GM23338 (cell line): Measurements from ENCODE around the gene NUPR1. TPM values are rescaled to one million over a fixed set of nuclear protein-coding genes. Genes with fewer than 3 reads are reported as not detected.
A peak's percentile ranks its signal among the peaks of the same experiment; 100 is the strongest.

Experiments used
- ATAC-seq: fragments of 200-7000 bp; cut with Tn5 transposase; 3 replicates; pipeline ENCODE4 v1.9.1; 2020
- DNase-seq: peaks from one replicate; pipeline ENCODE4 v3.0.0-alpha.2; 2015; ENCODE audit warnings: low spot score
- H2AFZ ChIP-seq: fragments of 200-600 bp; sonication (generic); 2 replicates; pipeline ENCODE4 v1.8.0; 2016; ENCODE audit warnings: antibody characterized with exemption, mild to moderate bottlenecking, moderate library complexity
- H3F3A ChIP-seq: fragments of 200-600 bp; sonication (generic); replicated peaks from 2 replicates; pipeline ENCODE4 v1.8.0; 2017; ENCODE audit warnings: antibody characterized with exemption, mixed run types, low read depth
- H3K27ac ChIP-seq: fragments of 200-600 bp; sonication (generic); 2 replicates; pipeline ENCODE4 v1.6.1; 2016; ENCODE audit warnings: low read depth
- H3K27me3 ChIP-seq: fragments of 200-600 bp; sonication (generic); 2 replicates; pipeline ENCODE4 v1.8.0; 2016; ENCODE audit warnings: mild to moderate bottlenecking, mixed run types, moderate library complexity; ENCODE audit not compliant: insufficient read depth
- H3K36me3 ChIP-seq: fragments of 200-600 bp; sonication (generic); 2 replicates; pipeline ENCODE4 v1.8.0; 2016; ENCODE audit warnings: mild to moderate bottlenecking; ENCODE audit not compliant: insufficient read depth
- H3K4me1 ChIP-seq: fragments of 200-600 bp; sonication (generic); 2 replicates; pipeline ENCODE4 v1.8.0; 2016; ENCODE audit warnings: mild to moderate bottlenecking, moderate library complexity; ENCODE audit not compliant: insufficient read depth
- H3K4me2 ChIP-seq: fragments of 200-600 bp; sonication (generic); 2 replicates; pipeline ENCODE4 v1.7.1; 2017; ENCODE audit warnings: mixed run types
- H3K4me3 ChIP-seq: fragments of 200-600 bp; sonication (generic); 2 replicates; pipeline ENCODE4 v1.6.1; 2016; ENCODE audit warnings: mixed run types
- H3K79me2 ChIP-seq: fragments of 200-600 bp; sonication (generic); replicated peaks from 2 replicates; pipeline ENCODE4 v1.8.0; 2017; ENCODE audit warnings: mild to moderate bottlenecking; ENCODE audit not compliant: insufficient read depth
- H3K9me2 ChIP-seq: fragments of 200-600 bp; sonication (generic); 2 replicates; pipeline ENCODE4 v1.8.0; 2017; ENCODE audit not compliant: insufficient read depth
- H4K20me1 ChIP-seq: fragments of 200-600 bp; sonication (generic); replicated peaks from 2 replicates; pipeline ENCODE4 v1.8.0; 2017; ENCODE audit warnings: mild to moderate bottlenecking; ENCODE audit not compliant: insufficient read depth
- H3K27ac Mint-ChIP-seq: 2 replicates; pipeline ENCODE4 v1.8.0; 2020; ENCODE audit warnings: inconsistent platforms, mild to moderate bottlenecking, moderate library complexity, mixed read lengths
- H3K27me3 Mint-ChIP-seq: 3 replicates; pipeline ENCODE4 v1.8.0; 2022; ENCODE audit warnings: low read depth, mild to moderate bottlenecking, moderate library complexity, mixed read lengths, inconsistent platforms; ENCODE audit not compliant: insufficient read depth, poor library complexity
- H3K36me3 Mint-ChIP-seq: 3 replicates; pipeline ENCODE4 v1.8.0; 2021; ENCODE audit warnings: low read depth, mild to moderate bottlenecking, inconsistent platforms, moderate library complexity, mixed read lengths
- H3K4me1 Mint-ChIP-seq: 3 replicates; pipeline ENCODE4 v1.8.0; 2020; ENCODE audit warnings: mild to moderate bottlenecking, inconsistent platforms, mixed read lengths
- H3K4me3 Mint-ChIP-seq: 3 replicates; pipeline ENCODE4 v1.8.0; 2021; ENCODE audit warnings: moderate library complexity, mild to moderate bottlenecking, inconsistent platforms, mixed read lengths
- H3K9me3 Mint-ChIP-seq: 3 replicates; pipeline ENCODE4 v1.8.0; 2020; ENCODE audit warnings: moderate library complexity, mild to moderate bottlenecking, inconsistent platforms, mixed read lengths
- CREB1 ChIP-seq: fragments of 250-450 bp; sonication (Bioruptor Pico); IDR thresholded peaks from 2 replicates; pipeline ENCODE4 v1.5.0; 2020; ENCODE audit warnings: low read depth, mild to moderate bottlenecking, moderate library complexity
- CTCF ChIP-seq, 2 experiments: fragments of 200-600 bp in 1 of 2; sonication (generic) in 1 of 2; conservative IDR thresholded peaks; 2 replicates each; pipeline versions ENCODE4 v1.5.1 to v1.6.1; 2016 to 2017; ENCODE audit warnings: antibody characterized with exemption in 2 of 2, low read depth in 2 of 2, mild to moderate bottlenecking in 2 of 2, moderate library complexity in 1 of 2
- EZH2phosphoT487 ChIP-seq: fragments of 200-600 bp; sonication (generic); IDR thresholded peaks from one replicate; pipeline ENCODE4 v1.8.1; 2018; ENCODE audit warnings: antibody characterized with exemption; ENCODE audit not compliant: unreplicated experiment
- STAT1 ChIP-seq: IDR thresholded peaks from one replicate; pipeline ENCODE4 v1.6.1; 2016; ENCODE audit warnings: antibody characterized with exemption; ENCODE audit not compliant: unreplicated experiment
- ZNF114 ChIP-seq: fragments of 250-450 bp; sonication (Bioruptor Pico); IDR thresholded peaks from 2 replicates; pipeline ENCODE4 v1.5.0; 2020; ENCODE audit warnings: mild to moderate bottlenecking, moderate library complexity
- ZNF331 ChIP-seq: fragments of 250-450 bp; sonication (Bioruptor Pico); IDR thresholded peaks from 2 replicates; pipeline ENCODE4 v1.5.0; 2020; ENCODE audit warnings: low read depth, mild to moderate bottlenecking, moderate library complexity
- polyA plus RNA-seq: library from polyadenylated mRNA; unstranded; fragments of >200 nt; fragmentation: Nextera tagmentation; extraction: Ambion mirVana; gene quantifications from 2 replicates; pipeline ENCODE4 v1.2.1, GENCODE V29; 2016
- total RNA-seq: library from RNA; depleted of rRNA; stranded (reverse); fragments of >200 nt; shearing (Covaris generic); gene quantifications from 2 replicates; pipeline ENCODE4 v1.2.3, GENCODE V29; 2014
- TF ChIP-seq, protein P1 (sequence below): IDR thresholded peaks from 2 replicates; pipeline ENCODE4 v1.6.1; 2016; ENCODE audit warnings: antibody characterized with exemption
- TF ChIP-seq, protein P2 (sequence below): fragments of 250-450 bp; sonication (Bioruptor Pico); IDR thresholded peaks from 2 replicates; pipeline ENCODE4 v1.5.0; 2020; ENCODE audit warnings: mild to moderate bottlenecking, moderate library complexity

Gene NUPR1
- total and polyA plus RNA-seq, 2 experiments from 2014 or later = 0.03 to 0.48 TPM

DNA sequence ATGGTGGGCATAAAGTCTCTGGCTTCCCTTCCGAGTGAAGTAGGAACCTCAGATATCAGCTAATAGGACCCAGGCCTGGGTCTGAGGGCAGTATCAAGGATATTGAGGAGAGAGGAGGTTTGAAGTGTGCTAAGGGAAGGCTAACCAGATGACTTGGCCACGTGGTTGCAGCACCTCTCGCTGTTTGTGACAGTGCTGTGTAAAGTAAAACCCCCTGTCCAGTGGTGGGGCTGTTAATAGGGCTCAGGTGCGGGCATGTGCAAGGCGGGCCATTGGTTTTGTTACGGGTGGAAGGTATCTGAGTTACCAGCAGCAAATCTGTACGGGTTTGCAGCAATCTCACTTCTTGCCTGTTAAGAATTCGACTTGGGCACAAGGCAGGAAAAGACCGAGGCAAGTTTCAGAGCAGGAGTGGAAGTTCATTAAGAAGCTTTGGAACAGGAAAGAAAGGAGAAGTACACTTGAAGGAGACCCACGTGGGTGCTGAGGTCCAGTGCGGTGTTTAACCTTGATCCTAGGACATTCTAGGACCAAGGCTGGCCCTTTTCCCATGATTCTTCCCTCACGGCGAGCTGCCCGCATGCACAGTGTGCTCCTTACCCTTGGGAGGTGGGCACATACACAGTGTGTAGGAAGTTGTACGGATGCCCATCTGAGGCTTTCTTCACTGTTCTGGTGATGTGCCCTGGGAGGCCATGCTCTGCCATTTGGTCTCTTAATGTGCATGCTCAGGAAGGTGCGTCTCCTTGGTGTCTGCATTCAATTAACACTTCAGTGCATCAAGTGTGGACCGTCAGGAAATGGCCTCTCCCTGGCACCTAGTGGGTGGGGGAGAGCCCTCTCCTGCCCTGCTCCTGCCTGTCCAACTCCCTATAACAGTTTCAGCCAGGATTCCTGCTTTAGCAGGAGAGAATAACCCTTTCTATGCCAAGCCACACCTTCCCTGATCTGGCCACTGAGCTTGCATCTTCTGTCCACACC lies 35.3 kb upstream of the NUPR1 start (continued):
- TF ChIP-seq, protein P1, sequence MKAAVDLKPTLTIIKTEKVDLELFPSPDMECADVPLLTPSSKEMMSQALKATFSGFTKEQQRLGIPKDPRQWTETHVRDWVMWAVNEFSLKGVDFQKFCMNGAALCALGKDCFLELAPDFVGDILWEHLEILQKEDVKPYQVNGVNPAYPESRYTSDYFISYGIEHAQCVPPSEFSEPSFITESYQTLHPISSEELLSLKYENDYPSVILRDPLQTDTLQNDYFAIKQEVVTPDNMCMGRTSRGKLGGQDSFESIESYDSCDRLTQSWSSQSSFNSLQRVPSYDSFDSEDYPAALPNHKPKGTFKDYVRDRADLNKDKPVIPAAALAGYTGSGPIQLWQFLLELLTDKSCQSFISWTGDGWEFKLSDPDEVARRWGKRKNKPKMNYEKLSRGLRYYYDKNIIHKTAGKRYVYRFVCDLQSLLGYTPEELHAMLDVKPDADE = no peak
- no peak for TF ChIP-seq STAT1

- no peak overlapping the region for H3K4me2 ChIP-seq
- no peaks in the 10 kb centered on the region for H3F3A ChIP-seq
- DNase-seq (peak; percentile 45), ATAC-seq (peak; percentile 86)
- peaks cover 13% of the 10 kb centered on the region for H3K27me3 Mint-ChIP-seq
- peak overlapping the region; percentile 7; the same call in 1 of the 2 replicates for H3K27ac Mint-ChIP-seq
- no peak overlapping the region for H2AFZ ChIP-seq
- no peak overlapping the region for H3K27ac ChIP-seq
- no peaks in the 10 kb centered on the region for H3K36me3 ChIP-seq
- peaks cover 6% of the 10 kb centered on the region for H3K4me1 ChIP-seq
- H3K36me3 Mint-ChIP-seq = no peaks in the 10 kb centered on the region; the same call in 2 of the 3 replicates
- no peaks in the 10 kb centered on the region; the same call in 1 of the 2 replicates for H4K20me1 ChIP-seq
- no peaks in the 10 kb centered on the region for H3K79me2 ChIP-seq
- no peak overlapping the region for H3K4me3 Mint-ChIP-seq
- no peak overlapping the region for H3K4me3 ChIP-seq
- peaks cover 30% of the 10 kb centered on the region for H3K4me1 Mint-ChIP-seq
- no peaks in the 10 kb centered on the region for H3K27me3 ChIP-seq
- H3K9me2 ChIP-seq = 0 out of 2 replicates have a peak, but pooled peaks cover 2% of the 10 kb centered on the region
- H3K9me3 Mint-ChIP-seq = no peaks in the 10 kb centered on the region; the same call in 2 of the 3 replicates
- TF ChIP-seq CREB1 (CRISPR knock-in tag) (no peak), CTCF (conservative IDR thresholded peaks at IDR 0.05; ENCODE audit: low read depth in 2 of 2) (no peak), EZH2phosphoT487 (no peak), ZNF331 (CRISPR knock-in tag) (no peak), ZNF114 (CRISPR knock-in tag) (no peak)
- TF ChIP-seq, protein P2, sequence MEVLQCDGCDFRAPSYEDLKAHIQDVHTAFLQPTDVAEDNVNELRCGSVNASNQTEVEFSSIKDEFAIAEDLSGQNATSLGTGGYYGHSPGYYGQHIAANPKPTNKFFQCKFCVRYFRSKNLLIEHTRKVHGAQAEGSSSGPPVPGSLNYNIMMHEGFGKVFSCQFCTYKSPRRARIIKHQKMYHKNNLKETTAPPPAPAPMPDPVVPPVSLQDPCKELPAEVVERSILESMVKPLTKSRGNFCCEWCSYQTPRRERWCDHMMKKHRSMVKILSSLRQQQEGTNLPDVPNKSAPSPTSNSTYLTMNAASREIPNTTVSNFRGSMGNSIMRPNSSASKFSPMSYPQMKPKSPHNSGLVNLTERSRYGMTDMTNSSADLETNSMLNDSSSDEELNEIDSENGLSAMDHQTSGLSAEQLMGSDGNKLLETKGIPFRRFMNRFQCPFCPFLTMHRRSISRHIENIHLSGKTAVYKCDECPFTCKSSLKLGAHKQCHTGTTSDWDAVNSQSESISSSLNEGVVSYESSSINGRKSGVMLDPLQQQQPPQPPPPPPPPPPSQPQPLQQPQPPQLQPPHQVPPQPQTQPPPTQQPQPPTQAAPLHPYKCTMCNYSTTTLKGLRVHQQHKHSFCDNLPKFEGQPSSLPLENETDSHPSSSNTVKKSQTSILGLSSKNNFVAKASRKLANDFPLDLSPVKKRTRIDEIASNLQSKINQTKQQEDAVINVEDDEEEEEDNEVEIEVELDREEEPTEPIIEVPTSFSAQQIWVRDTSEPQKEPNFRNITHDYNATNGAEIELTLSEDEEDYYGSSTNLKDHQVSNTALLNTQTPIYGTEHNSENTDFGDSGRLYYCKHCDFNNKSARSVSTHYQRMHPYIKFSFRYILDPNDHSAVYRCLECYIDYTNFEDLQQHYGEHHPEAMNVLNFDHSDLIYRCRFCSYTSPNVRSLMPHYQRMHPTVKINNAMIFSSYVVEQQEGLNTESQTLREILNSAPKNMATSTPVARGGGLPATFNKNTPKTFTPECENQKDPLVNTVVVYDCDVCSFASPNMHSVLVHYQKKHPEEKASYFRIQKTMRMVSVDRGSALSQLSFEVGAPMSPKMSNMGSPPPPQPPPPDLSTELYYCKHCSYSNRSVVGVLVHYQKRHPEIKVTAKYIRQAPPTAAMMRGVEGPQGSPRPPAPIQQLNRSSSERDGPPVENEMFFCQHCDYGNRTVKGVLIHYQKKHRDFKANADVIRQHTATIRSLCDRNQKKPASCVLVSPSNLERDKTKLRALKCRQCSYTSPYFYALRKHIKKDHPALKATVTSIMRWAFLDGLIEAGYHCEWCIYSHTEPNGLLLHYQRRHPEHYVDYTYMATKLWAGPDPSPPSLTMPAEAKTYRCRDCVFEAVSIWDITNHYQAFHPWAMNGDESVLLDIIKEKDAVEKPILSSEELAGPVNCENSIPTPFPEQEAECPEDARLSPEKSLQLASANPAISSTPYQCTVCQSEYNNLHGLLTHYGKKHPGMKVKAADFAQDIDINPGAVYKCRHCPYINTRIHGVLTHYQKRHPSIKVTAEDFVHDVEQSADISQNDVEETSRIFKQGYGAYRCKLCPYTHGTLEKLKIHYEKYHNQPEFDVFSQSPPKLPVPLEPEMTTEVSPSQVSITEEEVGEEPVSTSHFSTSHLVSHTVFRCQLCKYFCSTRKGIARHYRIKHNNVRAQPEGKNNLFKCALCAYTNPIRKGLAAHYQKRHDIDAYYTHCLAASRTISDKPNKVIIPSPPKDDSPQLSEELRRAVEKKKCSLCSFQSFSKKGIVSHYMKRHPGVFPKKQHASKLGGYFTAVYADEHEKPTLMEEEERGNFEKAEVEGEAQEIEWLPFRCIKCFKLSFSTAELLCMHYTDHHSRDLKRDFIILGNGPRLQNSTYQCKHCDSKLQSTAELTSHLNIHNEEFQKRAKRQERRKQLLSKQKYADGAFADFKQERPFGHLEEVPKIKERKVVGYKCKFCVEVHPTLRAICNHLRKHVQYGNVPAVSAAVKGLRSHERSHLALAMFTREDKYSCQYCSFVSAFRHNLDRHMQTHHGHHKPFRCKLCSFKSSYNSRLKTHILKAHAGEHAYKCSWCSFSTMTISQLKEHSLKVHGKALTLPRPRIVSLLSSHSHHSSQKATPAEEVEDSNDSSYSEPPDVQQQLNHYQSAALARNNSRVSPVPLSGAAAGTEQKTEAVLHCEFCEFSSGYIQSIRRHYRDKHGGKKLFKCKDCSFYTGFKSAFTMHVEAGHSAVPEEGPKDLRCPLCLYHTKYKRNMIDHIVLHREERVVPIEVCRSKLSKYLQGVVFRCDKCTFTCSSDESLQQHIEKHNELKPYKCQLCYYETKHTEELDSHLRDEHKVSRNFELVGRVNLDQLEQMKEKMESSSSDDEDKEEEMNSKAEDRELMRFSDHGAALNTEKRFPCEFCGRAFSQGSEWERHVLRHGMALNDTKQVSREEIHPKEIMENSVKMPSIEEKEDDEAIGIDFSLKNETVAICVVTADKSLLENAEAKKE (CRISPR knock-in tag) = no peak
- TF ChIP-seq, protein P1 = no peak
Observed at GRCh38 chr16:28572696-28573510, 34.1 kb upstream of the NUPR1 start.
